HepG2 (cell line): ENCODE measurements around the gene GHRHR. TPM values are rescaled to one million over a fixed set of nuclear protein-coding genes. Genes with fewer than 3 reads are reported as not detected.

ENCODE experiments used
- ARID5B ChIP-seq: IDR thresholded peaks from 2 replicates; pipeline ENCODE4 v1.4.0; 2020; ENCODE audit warnings: mild to moderate bottlenecking, missing genetic modification reagents
- BCL3 ChIP-seq: sonication (generic); formaldehyde crosslinking; IDR thresholded peaks from 2 replicates; pipeline ENCODE4 v1.5.1; 2020; ENCODE audit warnings: mild to moderate bottlenecking, missing genetic modification reagents, moderate library complexity
- FOXP4 ChIP-seq: sonication (generic); formaldehyde crosslinking; IDR thresholded peaks from 2 replicates; pipeline ENCODE4 v1.4.0; 2020; ENCODE audit warnings: missing genetic modification reagents
- HOXA5 ChIP-seq: sonication (generic); formaldehyde crosslinking; IDR thresholded peaks from 2 replicates; pipeline ENCODE4 v1.4.0; 2020; ENCODE audit warnings: missing genetic modification reagents
- MXI1 ChIP-seq: IDR thresholded peaks from 3 replicates; pipeline ENCODE4 v1.6.1; 2012; ENCODE audit warnings: low read depth, low read length, inconsistent platforms, borderline replicate concordance
- NONO ChIP-seq, 2 experiments: fragments of 450-650 bp in 1 of 2; sonication (generic) in 1 of 2; formaldehyde crosslinking in 1 of 2; IDR thresholded peaks in 1 of 2; conservative IDR thresholded peaks in 1 of 2; 2 replicates each; pipeline versions ENCODE4 v1.6.1 to v1.8.0; 2017 to 2022; ENCODE audit warnings: mild to moderate bottlenecking in 1 of 2, missing genetic modification reagents in 1 of 2, moderate library complexity in 1 of 2
- RXRB ChIP-seq: IDR thresholded peaks from 2 replicates; pipeline ENCODE4 v1.6.1; 2016; ENCODE audit warnings: borderline replicate concordance, missing genetic modification reagents, missing compliant biosample characterization
- SKIL ChIP-seq: sonication (generic); formaldehyde crosslinking; IDR thresholded peaks from 2 replicates; pipeline ENCODE4 v1.8.0; 2022; ENCODE audit warnings: missing genetic modification reagents, mild to moderate bottlenecking, moderate library complexity, borderline replicate concordance
- TMF1 ChIP-seq: sonication (generic); formaldehyde crosslinking; IDR thresholded peaks from 2 replicates; pipeline ENCODE4 v1.8.1; 2022; ENCODE audit warnings: low read depth, missing genetic modification reagents
- XRCC5 ChIP-seq: fragments of 200-400 bp; formaldehyde crosslinking; optimal IDR thresholded peaks from 2 replicates; pipeline ENCODE3; 2017; ENCODE audit warnings: mild to moderate bottlenecking, low read length
- ZBTB20 ChIP-seq: sonication (generic); formaldehyde crosslinking; IDR thresholded peaks from 2 replicates; pipeline ENCODE4 v1.8.1; 2023; ENCODE audit warnings: missing genetic modification reagents, low read depth, mild to moderate bottlenecking, borderline replicate concordance
- ZBTB37 ChIP-seq: sonication (generic); formaldehyde crosslinking; IDR thresholded peaks from 2 replicates; pipeline ENCODE4 v1.4.0; 2020; ENCODE audit warnings: mild to moderate bottlenecking, missing genetic modification reagents
- ZFP36L1 ChIP-seq: sonication (generic); formaldehyde crosslinking; IDR thresholded peaks from 2 replicates; pipeline ENCODE4 v1.8.0; 2022; ENCODE audit warnings: mild to moderate bottlenecking, missing genetic modification reagents, moderate library complexity
- ZFP41 ChIP-seq: sonication (generic); formaldehyde crosslinking; IDR thresholded peaks from 2 replicates; pipeline ENCODE4 v1.4.0; 2020; ENCODE audit warnings: mild to moderate bottlenecking, missing genetic modification reagents, borderline replicate concordance
- ZFY ChIP-seq: sonication (generic); formaldehyde crosslinking; IDR thresholded peaks from 2 replicates; pipeline ENCODE4 v1.4.0; 2020; ENCODE audit warnings: missing genetic modification reagents
- ZNF234 ChIP-seq: sonication (generic); formaldehyde crosslinking; conservative IDR thresholded peaks from 2 replicates; pipeline ENCODE4 v1.5.1; 2020; ENCODE audit warnings: mild to moderate bottlenecking, missing genetic modification reagents
- ZNF282 ChIP-seq: fragments of 450-650 bp; IDR thresholded peaks from 2 replicates; pipeline ENCODE4 v1.6.1; 2018; ENCODE audit not compliant: partially characterized antibody
- ZNF44 ChIP-seq: sonication (generic); formaldehyde crosslinking; IDR thresholded peaks from 2 replicates; pipeline ENCODE4 v1.5.1; 2020; ENCODE audit warnings: mild to moderate bottlenecking, missing genetic modification reagents
- ZNF451 ChIP-seq: sonication (generic); formaldehyde crosslinking; IDR thresholded peaks from 2 replicates; pipeline ENCODE4 v1.5.0; 2020; ENCODE audit warnings: mild to moderate bottlenecking, missing genetic modification reagents
- polyA plus RNA-seq, 8 experiments: library from polyadenylated mRNA; depleted of rRNA in 3 of 8; stranded (reverse) in 7 of 8; unstranded in 1 of 8; fragments of >200 nt; fragmentation: Illumina TruSeq in 4 of 8; extraction: Trizol in 4 of 8; gene quantifications; 2 replicates each; pipeline versions ENCODE4 v1.2.1 to v1.2.3, GENCODE V29; 2011 to 2016; ENCODE audit warnings: low read depth in 4 of 8, missing spikeins in 1 of 8, mixed read lengths in 1 of 8; ENCODE audit not compliant: insufficient read depth in 1 of 8
- total RNA-seq, 5 experiments: library from RNA; depleted of rRNA; stranded (reverse); fragments of >200 nt; fragmentation: Illumina TruSeq; extraction: Trizol; gene quantifications; 2 replicates each; pipeline ENCODE4 v1.2.3, GENCODE V29; 2016; ENCODE audit warnings: low read depth in 1 of 5

The GHRHR gene
- total and polyA plus RNA-seq, 2 of the 13 experiments (the other 11 are each of a cell fraction or from before 2014, with no cell fraction given): not detected

DNA sequence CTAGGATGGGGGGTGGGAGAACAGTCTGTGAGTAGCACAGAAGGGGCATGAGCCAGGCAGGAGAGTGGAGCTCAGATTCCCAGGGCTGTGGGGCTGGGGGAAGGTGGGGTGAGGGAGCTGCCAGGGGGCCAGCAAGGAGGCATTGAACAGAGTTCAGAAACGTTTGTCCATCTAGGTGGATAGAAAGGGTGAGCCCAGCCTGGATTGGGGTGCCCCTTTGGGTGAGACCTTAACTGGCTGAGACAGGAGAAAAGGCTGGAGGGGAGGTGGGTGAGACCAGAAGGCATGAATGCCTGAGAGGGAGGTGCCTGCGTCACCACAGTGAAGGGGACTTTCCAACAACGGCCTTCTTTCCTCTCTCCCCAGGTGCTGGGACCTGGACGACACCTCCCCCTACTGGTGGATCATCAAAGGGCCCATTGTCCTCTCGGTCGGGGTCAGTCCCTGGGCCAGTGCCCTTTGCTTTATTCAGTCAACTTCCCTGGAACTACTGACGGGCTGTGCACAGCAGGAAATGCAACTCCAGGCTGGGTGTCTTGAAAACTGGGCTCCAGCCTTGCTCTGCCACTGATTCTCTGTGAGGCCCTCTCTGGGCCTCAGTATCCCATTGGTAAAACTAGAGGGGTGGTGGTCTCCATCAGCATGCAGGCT is 11.0 kb downstream of the GHRHR start (continued):
- TF ChIP-seq SKIL (CRISPR knock-in tag) (no peak), ZFP41 (CRISPR knock-in tag) (no peak), ZNF282 (no peak), TMF1 (CRISPR knock-in tag) (no peak), ZBTB37 (CRISPR knock-in tag) (no peak), HOXA5 (CRISPR knock-in tag) (no peak), RXRB (CRISPR knock-in tag) (peak; percentile 45; the same call in 1 of the 2 replicates), ZBTB20 (no peak), XRCC5 (peak; percentile 69), BCL3 (CRISPR knock-in tag) (no peak), FOXP4 (CRISPR knock-in tag) (no peak), ZNF44 (CRISPR knock-in tag) (no peak), ZFP36L1 (CRISPR knock-in tag) (no peak), ZNF234 (CRISPR knock-in tag) (no peak), NONO (IDR thresholded peaks at IDR 0.05) (no peak), NONO (CRISPR knock-in tag; conservative IDR thresholded peaks at IDR 0.05) (no peak), ARID5B (0 out of 2 replicates have a peak, but pooled peaks have one; percentile 15), ZNF451 (CRISPR knock-in tag) (no peak), MXI1 (no peak), ZFY (CRISPR knock-in tag) (no peak)
